ENCODE measurements around the gene DLEC1.
A peak's percentile ranks its signal among the peaks of the same experiment; 100 is the strongest.

Gene DLEC1

GRCh38 chr3:38039101-38039898, at the start of gene DLEC1:
Gene DLEC1 (plus strand): TSS chr3:38039208. CDS start chr3:38039226, 18 bp downstream.
- TF ChIP-seq POLR2A (IDR thresholded peaks at IDR 0.05; ENCODE audit: low read depth, low read length): no peak
- no peak for FAIRE-seq
- DNase-seq (ENCODE audit: insufficient read length, low spot score): no peak

- no peak for TF ChIP-seq POLR2A (IDR thresholded peaks at IDR 0.05; ENCODE audit: low read depth, low read length)
- no peak for FAIRE-seq
Observed at GRCh38 chr3:37989821-37990480, 49.1 kb upstream of the DLEC1 start.

GRCh38 chr3:37990527-37990926, 48.5 kb upstream of the DLEC1 start, which contains the start of gene VILL:
Gene VILL (plus strand): TSS chr3:37990786. CDS start chr3:37993673, 2,887 bp downstream.
- no peak for TF ChIP-seq POLR2A (IDR thresholded peaks at IDR 0.05; ENCODE audit: low read depth, low read length)
- DNase-seq (ENCODE audit: insufficient read length, low spot score) (no peak), FAIRE-seq (no peak)

More at GRCh38 chr3:37989821-37990480, 49.1 kb upstream of the DLEC1 start:
- no peak for DNase-seq (ENCODE audit: insufficient read length, low spot score)

GRCh38 chr3:37991109-37991508, 47.9 kb upstream of the DLEC1 start:
- no peak for TF ChIP-seq POLR2A (IDR thresholded peaks at IDR 0.05; ENCODE audit: low read depth, low read length)
- FAIRE-seq (no peak), DNase-seq (ENCODE audit: insufficient read length, low spot score) (no peak)

- TF ChIP-seq POLR2A (IDR thresholded peaks at IDR 0.05; ENCODE audit: low read depth, low read length): no peak
- DNase-seq (ENCODE audit: insufficient read length, low spot score) (no peak), FAIRE-seq (no peak)
Observed at GRCh38 chr3:37991823-37992222, 47.2 kb upstream of the DLEC1 start.

- DNase-seq (ENCODE audit: insufficient read length, low spot score) (no peak), FAIRE-seq (no peak)
- TF ChIP-seq POLR2A (IDR thresholded peaks at IDR 0.05; ENCODE audit: low read depth, low read length): no peak
Observed at GRCh38 chr3:37992271-37993066, 46.5 kb upstream of the DLEC1 start.

GRCh38 chr3:37993067-37993455, 45.9 kb upstream of the DLEC1 start:
- DNase-seq (ENCODE audit: insufficient read length, low spot score): no peak
- no peak for FAIRE-seq
- TF ChIP-seq POLR2A (IDR thresholded peaks at IDR 0.05; ENCODE audit: low read depth, low read length): no peak

- no peak for FAIRE-seq
Observed at GRCh38 chr3:37993460-37993819, 45.6 kb upstream of the DLEC1 start.

GRCh38 chr3:37993820-37994638, 45.0 kb upstream of the DLEC1 start:
- no peak for FAIRE-seq
- peak; percentile 30; the same call in 1 of the 2 replicates for TF ChIP-seq POLR2A (IDR thresholded peaks at IDR 0.05; ENCODE audit: low read depth, low read length)
- DNase-seq (ENCODE audit: insufficient read length, low spot score): no peak

More at GRCh38 chr3:37993460-37993819, 45.6 kb upstream of the DLEC1 start:
- DNase-seq (ENCODE audit: insufficient read length, low spot score): no peak
- no peak for TF ChIP-seq POLR2A (IDR thresholded peaks at IDR 0.05; ENCODE audit: low read depth, low read length)

- no peak for FAIRE-seq
- DNase-seq (ENCODE audit: insufficient read length, low spot score): no peak
- TF ChIP-seq POLR2A (IDR thresholded peaks at IDR 0.05; ENCODE audit: low read depth, low read length): no peak
Observed at GRCh38 chr3:37994639-37994972, 44.4 kb upstream of the DLEC1 start.

GRCh38 chr3:37995652-37996641, 43.1 kb upstream of the DLEC1 start:
- no peak for DNase-seq (ENCODE audit: insufficient read length, low spot score)
- no peak for FAIRE-seq
- no peak for TF ChIP-seq POLR2A (IDR thresholded peaks at IDR 0.05; ENCODE audit: low read depth, low read length)

- DNase-seq (ENCODE audit: insufficient read length, low spot score) (peak; percentile 73), FAIRE-seq (peak; percentile 45)
- no peak for TF ChIP-seq POLR2A (IDR thresholded peaks at IDR 0.05; ENCODE audit: low read depth, low read length)
Observed at GRCh38 chr3:37996785-37997301, 42.2 kb upstream of the DLEC1 start.
